Measurements from ENCODE around the gene TP63.

DNA sequence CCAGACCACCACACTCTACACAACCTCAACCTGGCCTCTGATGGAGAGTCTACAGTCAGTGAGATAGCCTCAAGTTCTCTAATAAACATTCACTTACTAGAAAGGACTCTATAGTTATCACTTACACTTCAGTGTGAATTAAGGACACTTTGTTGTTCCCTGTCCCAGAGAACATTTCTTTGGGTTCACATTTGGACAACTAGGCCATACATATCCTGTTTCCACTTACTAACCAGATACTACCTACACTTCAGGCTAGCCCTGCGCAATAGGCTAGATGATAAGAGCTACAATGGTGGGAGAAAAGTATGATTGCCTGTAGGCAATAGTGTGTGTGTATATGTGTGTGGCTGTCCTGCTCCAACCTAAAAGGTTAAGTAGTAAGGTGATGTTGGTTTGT, 72.7 kb downstream of the TP63 start:
- TF ChIP-seq, protein P1, sequence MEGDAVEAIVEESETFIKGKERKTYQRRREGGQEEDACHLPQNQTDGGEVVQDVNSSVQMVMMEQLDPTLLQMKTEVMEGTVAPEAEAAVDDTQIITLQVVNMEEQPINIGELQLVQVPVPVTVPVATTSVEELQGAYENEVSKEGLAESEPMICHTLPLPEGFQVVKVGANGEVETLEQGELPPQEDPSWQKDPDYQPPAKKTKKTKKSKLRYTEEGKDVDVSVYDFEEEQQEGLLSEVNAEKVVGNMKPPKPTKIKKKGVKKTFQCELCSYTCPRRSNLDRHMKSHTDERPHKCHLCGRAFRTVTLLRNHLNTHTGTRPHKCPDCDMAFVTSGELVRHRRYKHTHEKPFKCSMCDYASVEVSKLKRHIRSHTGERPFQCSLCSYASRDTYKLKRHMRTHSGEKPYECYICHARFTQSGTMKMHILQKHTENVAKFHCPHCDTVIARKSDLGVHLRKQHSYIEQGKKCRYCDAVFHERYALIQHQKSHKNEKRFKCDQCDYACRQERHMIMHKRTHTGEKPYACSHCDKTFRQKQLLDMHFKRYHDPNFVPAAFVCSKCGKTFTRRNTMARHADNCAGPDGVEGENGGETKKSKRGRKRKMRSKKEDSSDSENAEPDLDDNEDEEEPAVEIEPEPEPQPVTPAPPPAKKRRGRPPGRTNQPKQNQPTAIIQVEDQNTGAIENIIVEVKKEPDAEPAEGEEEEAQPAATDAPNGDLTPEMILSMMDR (IDR thresholded peaks at IDR 0.05): no peak
- no peak for TF ChIP-seq POLR2A (IDR thresholded peaks at IDR 0.05)

Measured in Peyer's patch (tissue), 4 donors.